NCI-H510A (cell line): ENCODE data around the gene SCUBE1.

Experiments used
- DNase-seq: peaks from one replicate; lab custom pipeline; 2025; lab: John Stamatoyannopoulos, UW

SCUBE1 gene

DNA sequence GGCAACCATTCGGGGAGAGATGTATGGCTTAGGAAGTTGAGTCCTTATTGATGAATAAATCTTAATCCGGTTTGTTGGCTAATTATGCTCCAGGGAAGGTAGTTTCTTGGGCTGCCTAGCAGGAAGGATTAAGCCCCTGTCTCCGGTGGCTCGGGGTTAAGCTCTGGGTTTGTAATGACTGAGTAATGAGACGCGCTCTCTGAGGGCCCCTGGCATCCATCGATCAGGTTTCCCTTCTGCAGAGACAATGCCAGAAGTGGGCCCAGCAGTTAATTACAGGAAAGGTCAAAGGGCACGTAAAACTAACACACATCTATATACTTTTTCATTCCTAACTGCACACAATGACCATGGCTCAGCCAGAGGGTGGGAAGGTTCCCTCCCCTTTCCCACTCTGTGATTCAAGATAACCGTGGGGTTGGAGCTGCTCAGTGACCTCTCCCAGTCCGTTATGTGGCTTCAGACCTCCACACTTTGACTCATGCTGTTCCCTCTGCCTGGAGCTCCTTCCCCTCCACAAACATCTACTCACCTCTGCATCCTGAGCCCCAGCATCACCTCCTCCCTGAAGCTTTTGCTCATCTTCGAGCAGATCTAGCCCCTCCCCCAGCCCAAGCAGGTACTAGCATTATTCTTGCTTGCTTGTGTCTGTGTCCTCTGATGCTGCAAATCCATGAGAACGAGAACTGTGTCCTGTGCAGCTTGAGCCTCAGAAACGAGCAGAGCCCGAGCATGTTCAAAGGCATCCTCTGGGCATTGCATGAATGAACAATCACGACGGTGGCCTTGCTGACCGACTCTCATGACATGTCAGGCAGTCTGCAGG is 16.6 kb downstream of the SCUBE1 start:
- DNase-seq: no peak

DNA sequence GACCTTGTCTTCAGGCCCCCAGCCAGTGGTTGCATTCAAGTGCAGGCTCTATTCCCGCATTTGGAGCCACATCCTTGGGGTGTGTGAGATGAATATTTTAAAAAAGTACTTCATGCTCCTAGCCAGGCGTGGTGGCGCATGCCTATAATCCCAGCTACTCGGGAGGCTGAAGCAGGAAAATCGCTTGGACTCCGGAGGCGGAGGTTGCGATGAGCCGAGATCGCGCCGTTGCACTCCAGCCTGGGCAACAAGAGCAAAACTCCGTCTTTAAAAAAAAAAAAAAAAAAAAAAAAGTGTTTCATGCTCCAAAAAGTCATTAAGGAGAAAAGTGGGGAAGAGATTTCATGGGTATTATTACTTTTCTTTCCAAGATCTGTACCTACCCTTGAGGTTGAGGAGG is 18.0 kb downstream of the SCUBE1 start:
- no peak for DNase-seq

DNA sequence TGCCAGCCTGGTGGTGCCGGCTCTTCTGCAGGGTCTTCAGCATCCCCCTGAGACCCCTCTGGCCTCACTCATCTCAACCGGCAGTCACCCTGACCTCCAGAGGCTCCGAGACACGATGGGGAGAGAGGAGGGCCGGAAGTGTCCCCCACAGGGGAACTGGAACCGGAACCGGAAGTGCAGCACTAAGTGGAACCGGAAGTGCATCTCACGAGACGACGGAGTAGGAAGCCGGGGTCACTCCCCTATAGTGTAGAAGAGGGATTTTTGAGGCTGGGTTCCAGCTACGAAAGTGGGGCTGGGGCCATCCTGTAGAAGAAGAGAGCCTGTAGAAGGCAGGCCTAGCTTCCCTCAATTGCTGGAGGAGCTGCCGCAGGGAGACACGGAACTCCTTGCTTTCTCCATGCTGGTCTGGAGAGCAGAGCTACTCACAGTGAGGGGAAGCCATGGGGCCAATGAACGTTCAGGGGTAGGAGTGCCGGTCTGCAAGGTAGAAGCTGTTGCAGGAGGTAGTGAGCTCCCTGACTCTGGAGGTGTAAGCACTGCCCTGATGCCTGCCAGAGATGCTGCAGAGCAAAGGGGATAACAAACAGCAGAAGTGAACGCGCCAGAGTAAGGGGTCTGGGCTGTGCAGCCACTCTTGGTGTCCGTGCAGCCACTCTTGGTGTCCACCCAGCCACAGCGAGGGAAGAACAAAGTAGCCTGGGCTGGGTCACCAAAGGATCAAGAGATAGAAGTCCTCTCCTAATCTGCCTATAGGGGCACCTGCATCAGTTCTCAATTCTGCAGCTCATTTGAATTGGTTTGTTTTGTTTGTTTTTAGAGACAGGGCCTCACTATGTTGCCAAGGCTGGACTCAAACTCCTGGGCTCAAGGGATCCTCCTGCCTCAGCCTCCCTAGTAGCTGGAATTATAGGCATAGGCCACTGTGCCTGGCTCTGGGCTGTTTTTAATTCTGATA is 21.9 kb downstream of the SCUBE1 start:
- no peak for DNase-seq

DNA sequence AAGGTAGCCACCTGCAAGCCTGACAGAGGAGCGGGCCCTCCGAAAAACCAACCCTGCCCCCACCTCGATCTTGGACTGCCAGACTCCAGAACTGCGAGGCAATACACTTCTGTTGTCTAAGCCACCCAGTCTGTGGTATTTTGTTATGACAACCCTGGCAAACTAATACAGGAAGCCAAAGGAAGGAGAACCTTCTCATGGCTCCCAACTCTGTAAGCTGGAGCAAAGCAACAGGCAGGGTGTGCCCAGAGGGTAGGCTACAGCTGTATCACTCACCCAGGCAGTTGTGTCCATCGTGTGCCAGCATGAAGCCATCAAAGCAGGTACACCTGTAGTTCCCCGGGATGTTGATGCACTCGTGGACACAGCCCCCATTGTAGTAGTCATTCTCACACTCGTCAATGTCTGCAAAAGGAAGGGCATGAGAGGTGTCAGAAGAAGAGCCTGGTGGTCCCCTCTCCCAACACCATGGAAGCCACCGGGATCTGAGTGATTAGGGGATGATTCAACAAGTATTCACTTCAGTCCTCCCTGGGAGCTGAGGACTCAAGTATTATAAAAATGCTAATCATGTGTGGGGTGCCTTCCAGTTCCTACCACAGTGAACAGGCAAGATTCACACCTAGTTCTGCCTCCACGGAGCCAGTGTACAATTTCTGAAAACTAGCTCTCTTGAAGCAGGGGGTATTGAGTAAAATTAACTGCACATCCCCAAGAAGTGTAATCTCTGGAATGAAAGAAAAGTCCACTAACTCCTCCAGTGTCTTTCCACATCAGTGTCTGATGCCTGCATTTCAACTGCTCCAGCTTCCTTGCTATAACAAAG is 23.3 kb downstream of the SCUBE1 start:
- no peak for DNase-seq

DNA sequence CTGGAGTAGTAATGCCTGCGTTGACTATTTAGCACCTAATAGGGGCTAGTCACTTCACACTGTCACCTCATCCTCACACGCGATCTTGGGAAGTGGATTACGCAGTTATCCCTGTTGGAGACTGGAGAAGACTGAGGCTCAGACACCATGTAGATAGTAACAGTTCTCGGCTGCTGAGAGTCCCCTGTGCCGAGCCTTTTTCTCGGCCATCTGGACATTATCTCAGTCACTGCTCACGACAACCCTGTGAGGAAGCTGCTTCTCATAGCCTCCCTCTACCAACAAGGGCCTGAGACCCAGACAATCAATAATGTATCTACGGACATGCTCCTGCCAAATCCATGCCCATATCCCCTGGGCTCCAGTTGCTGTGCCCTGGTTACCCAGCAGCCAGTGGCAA is 25.9 kb downstream of the SCUBE1 start:
- DNase-seq: no peak

DNA sequence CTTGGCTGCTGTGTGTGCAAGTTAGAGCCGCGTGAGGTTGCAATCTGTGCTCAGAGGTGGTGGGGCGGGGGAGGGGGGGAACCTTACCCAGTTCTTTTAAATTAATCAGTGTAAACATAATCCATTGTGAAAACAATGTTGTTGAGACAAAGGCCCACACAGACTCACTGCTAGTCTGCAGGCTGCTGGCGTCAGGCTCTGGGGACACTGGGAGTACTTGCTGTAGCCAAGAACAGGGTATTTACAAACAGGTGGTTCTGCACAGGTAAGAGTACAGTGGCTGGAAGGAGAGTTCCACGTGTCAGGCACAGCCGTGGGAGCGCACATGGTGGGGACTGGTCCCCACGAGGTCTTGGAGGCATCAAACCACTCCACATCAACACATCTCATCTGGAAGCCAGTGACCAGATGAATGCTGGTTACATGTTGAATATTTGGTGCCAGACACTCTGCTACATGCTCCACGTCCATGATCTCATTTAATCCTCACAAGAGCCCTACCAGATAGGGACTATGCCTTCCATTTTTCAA is 27.4 kb downstream of the SCUBE1 start:
- DNase-seq: no peak

DNA sequence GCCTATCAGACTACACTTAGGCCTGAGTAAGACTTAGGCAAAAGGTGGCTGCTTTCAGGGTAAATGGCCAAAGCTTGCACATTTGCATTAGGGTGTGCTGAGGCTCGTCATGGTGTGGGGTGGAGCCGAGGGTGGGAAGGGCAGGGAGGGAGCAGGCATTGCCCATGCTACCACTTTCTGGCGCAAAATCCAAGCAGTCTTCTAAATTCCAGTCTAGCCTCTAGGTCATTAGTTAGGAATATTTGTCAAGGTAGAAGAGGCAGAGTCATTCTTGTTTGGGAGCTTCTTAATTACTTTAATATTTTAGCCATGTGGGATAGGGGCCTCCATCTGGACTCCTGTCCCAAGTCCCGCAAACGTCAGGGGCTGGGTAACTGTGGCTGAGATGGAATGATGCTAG is 28.6 kb downstream of the SCUBE1 start:
- no peak for DNase-seq

DNA sequence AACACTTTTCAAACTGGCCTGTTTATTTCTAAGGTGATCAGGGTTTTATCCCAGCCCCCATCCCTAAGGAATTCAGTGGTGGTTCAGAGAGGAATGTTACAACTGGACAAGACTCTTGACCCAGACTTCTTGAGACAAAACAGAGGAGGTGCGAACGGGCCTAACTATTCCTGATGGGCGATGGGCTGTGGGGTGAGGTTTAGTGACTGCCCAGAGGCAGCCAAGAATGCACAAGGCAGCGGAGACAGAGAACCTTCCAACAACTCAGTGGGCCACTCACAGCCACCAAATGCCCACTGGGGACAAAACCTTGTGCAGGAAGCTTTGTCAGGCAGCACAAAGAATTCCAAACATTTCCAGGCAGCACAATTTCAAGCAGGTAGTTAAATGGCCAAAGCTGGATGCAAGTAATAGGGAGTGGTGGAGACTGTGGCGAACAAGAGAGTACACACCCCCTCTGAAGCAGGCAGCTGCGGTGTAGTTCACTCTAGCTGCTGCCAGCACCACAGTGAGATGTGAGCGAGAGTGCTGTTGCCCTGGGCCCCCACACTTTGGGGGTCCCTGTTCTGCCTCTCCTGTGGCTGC is 29.2 kb downstream of the SCUBE1 start:
- no peak for DNase-seq

DNA sequence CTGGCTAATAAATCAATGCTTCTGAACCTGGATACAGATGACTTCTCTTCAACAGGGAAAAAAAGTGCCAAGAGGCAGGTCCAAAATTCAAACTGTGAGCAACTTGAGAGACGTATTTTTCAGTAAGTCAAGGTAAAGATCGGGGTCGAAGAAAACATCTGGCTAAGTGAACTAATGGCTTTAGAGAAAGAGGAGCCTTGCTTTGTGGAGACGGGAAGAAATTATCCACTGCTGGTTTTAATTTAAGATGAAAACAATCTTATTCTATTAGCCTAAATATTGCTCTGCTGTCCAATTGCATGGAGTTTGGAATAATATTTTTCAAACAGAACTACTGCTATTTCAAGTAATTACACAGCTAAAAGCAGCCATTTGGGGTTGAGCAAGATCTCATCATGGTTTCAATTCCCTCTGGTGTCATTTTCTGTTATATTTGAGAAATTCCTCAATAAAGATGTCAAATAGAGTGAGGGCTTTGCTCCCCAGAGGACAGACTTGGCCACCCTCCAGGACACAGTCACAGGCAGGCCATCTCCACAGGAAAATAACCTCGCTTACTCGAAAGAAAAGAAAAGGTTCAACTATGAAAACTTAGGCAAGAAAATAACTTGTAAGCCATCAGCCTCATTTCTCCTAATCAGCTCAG is 29.8 kb downstream of the SCUBE1 start:
- no peak for DNase-seq

DNA sequence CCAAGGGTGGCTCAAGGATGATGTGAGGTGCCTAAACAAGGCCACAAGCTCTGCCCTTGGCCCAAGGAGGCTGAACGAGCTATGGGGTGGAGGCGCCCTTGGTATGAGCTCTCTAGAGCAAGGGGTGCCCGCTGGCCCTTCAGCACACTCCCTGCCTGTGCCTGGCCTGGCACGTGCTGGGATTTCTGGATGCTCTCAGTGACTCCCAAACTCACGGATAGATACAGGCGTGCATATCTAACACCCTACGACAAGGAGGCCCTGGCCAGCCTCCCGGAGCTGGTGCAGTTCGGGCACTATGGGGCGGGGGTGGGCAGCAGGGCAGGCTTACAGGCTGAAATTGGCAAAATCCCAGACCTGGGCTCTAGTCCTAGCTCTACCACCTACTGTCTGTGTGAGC is 30.6 kb downstream of the SCUBE1 start:
- no peak for DNase-seq

DNA sequence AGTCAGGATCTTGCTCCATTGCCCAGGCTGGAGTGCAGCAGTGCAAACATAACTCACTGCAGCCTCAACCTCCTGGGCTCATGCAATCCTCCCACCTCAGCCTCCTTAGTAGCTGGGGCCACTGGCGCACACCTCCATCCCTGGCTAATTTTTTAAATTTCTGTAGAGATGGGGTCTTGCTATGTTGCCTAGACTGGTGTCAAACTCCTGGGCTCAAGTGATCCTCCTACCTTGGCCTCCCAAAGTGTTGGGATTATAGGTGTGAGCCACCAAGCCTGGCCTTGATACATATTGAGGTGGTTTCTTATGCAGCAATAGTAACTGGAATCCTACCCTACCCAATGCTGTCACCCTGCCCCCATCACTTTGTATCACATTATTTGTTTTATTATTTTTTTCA is 32.4 kb downstream of the SCUBE1 start:
- no peak for DNase-seq

DNA sequence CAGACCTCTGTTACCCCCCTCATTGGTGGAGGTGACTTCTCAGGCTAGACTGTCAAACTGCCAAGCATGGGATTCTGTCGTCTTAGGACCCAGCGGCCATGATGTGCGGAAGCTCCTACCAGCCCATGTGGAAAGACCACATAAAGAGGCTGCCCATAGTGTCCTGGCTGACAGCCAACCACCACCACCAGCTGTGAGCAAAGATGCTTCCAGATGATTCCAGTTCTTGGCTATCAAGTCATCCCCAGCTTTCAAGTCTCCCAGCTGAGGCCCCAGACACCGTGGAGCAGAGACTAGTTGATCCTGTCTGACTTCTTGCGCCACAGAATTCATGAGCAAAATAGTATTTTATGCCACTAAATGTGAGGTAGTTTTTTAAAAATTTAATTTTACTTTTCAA is 32.9 kb downstream of the SCUBE1 start:
- no peak for DNase-seq

DNA sequence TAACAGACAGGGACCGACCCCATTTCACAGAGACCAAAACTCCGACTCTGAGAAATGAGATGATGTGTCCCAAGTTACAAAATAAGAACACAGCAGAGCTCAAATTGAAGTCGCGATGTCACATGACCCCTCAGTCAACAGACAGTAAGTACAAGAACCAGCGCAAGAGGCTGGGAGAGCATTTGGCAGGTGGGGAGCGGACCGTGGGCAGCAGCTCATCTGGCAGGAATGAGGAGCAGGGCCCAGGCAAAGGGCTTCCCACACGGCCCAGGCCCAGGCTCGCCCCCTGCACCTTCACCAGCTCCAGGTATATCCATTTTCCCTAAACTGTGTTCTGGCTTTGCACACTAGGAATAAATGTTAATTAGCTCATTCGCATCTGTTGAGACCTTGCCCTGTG is 34.3 kb downstream of the SCUBE1 start:
- DNase-seq: peak; percentile 46

DNA sequence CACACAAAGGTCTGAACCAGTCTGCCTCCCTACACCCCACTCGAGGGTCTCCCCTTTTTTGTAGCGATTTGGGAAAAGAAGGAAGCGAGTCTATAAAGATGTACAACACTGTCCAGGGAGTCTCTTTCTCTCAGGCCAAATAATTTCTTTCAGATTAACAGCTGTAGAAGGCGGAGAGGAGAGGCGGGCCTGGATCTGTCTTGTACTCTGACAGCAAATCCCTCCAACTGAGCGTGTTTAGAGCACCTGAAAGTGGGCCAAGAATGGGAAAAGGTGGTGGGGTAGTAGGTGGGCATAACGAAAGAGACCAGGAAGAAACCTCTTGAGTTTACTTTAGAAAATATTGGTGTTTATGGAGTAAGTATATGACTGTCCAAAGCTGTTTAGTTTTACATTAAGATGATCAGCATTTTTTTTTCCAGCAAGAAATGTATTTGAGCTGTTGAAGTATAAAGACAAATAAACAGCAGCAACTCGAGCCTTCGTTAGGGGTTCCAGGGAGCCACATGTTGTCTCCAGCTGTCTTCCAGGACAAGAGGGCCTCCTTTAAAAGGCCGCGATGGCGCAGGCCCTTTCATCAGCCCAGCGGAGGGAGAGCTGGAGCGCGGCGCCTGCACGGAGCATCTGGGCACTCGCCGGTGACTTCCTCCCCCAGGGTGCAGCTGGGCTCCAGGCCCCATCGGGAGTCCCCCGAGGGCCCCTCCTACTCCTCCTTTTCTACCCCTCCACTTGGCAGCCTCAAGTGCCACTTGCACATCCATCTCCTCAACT is 34.9 kb downstream of the SCUBE1 start:
- peak; percentile 64 for DNase-seq

DNA sequence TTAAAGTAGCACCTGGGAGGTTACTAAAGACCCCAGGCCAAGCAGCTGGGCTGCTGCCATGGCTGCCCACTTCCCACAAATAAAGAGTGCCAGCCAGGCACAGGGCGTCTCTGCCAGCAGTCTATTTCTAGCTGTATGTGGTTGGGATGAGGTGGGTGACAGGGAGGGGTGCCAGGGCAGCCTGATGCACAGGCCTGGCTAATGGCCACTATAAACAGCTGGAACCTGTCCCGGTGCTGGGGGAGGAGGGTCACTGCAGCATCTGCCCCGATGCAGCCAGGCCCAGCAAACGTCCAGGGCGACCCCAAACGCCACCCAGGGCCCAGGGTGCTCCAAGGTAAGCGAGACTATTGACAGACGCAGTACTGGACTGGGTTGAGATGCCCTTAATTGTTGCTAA is 37.4 kb downstream of the SCUBE1 start:
- no peak for DNase-seq

DNA sequence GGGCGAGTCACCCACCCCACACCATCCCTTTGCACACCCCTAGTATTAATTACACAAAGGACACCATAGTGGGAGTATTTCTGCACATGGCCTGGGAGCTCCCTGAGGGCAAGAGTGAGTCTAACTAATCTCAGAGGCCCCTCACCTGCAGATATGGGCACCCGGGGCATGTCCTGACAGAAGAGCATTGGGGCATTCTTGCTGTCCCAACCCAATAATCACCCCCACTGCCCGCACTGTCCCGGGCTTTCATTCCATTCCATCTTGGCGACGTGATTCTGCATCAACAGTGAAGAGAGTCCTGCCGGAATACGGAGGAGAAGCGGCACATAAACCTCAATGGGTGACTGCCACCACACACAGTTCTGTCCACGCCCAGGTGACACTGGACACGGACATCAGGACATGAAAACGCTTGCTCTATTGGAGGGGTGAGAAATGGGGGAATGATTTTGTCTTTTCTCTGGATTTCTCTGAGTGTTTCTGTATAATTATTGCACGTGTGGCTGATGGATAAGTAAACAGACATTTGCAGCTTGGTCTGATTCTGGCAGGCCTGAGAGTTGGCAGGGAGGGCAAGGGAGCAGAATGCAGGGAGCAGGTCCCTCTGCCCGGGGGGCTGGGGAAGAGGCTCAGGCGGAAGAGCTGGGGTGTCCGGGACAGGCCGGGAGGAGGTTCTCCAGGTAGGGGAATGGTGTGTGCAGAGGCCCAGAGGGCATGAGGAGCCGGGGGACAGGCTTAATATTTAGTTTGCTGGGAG is 38.2 kb downstream of the SCUBE1 start:
- DNase-seq: no peak

DNA sequence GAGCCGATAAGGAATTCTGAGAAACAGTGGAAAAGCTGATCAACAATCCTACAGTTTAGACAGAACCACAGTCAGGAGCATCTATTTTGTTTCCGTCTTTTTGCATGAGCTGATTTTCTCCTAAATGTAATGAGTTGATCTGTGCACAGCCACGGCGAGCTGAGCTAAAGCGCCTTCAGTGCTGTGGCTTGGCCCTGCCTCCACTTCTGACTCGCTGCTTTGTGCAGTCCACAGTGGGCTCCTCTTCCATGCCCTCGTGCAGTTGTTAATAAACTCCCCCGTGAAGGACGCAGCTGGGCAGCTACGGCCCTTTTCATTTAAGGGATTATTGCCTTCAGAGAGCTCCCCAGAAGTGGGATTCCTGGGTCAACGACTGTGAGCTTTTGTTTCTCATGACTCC is 39.4 kb downstream of the SCUBE1 start:
- no peak for DNase-seq

DNA sequence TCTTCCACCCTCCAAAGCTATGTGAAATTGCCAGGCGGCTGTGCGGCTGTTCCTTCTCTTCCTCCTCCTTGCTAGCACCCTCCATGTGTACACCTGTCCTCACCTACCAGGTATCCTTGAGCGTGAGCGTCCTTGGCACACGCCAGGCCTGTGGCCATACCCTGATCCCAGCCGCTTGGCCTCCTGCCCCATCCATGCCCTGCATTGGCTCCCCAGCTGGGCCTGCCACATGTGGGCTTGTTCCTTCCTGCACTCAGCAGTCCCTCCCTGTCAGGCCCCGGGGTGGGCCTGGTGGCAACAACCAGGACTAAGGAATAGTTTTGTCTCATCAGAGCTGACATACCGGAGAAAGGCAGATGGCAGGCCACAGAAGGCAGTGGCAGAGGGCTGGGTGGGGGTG is 40.0 kb downstream of the SCUBE1 start:
- no peak for DNase-seq

DNA sequence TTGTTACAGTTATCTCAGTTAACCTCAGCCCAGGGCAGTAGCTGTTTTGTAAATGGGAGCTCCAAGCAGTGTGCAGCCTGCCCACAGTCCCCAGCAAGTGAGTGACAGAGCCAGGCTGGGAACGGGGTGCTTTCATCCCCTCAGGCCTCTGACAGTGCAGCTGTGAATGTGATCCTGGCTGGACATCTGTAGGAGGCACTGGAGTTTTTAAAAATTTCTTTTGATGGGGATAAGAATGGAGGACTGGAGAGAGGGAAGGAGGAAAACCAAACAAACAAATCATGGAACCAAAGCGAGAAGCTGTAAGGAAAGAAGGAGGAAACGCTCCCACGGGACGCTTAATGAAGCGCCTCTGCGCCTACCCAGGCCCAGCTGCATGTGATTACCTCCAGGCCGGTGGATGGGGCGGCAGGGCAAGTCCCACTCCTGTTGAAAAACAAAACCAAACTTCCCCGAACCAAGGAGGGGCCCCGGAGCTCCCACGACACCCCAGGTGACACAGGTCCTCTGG is 40.6 kb downstream of the SCUBE1 start:
- no peak for DNase-seq
